Measurements from ENCODE around the gene CDC5L.

- TF ChIP-seq CTCF (IDR thresholded peaks at IDR 0.05; ENCODE audit: low read depth, low read length) (no peak), POLR2A (IDR thresholded peaks at IDR 0.05; ENCODE audit: extremely low read depth, insufficient read length) (no peak), MAX (IDR thresholded peaks at IDR 0.05; ENCODE audit: low read depth, low read length) (no peak), MYC (IDR thresholded peaks at IDR 0.05; ENCODE audit: low read depth, low read length) (no peak)
Observed at GRCh38 chr6:44399991-44400390, 12.5 kb downstream of the CDC5L start.
